GM12874 (cell line): Measurements from ENCODE around the gene FIGNL2.

Source experiments
- CTCF ChIP-seq: IDR thresholded peaks from 2 replicates; pipeline ENCODE4 v1.5.1; 2011; ENCODE audit warnings: low read depth, mild to moderate bottlenecking, control low read depth, low read length, moderate library complexity; ENCODE audit not compliant: insufficient read depth

The FIGNL2 gene

GRCh38 chr12:51814311-51815088 is 34.0 kb downstream of the FIGNL2 start:
- TF ChIP-seq CTCF, result peak; percentile 50

- no peak for TF ChIP-seq CTCF
Observed at GRCh38 chr12:51813931-51814310, 34.6 kb downstream of the FIGNL2 start.

GRCh38 chr12:51812871-51813270 is 35.6 kb downstream of the FIGNL2 start:
- no peak for TF ChIP-seq CTCF

DNA sequence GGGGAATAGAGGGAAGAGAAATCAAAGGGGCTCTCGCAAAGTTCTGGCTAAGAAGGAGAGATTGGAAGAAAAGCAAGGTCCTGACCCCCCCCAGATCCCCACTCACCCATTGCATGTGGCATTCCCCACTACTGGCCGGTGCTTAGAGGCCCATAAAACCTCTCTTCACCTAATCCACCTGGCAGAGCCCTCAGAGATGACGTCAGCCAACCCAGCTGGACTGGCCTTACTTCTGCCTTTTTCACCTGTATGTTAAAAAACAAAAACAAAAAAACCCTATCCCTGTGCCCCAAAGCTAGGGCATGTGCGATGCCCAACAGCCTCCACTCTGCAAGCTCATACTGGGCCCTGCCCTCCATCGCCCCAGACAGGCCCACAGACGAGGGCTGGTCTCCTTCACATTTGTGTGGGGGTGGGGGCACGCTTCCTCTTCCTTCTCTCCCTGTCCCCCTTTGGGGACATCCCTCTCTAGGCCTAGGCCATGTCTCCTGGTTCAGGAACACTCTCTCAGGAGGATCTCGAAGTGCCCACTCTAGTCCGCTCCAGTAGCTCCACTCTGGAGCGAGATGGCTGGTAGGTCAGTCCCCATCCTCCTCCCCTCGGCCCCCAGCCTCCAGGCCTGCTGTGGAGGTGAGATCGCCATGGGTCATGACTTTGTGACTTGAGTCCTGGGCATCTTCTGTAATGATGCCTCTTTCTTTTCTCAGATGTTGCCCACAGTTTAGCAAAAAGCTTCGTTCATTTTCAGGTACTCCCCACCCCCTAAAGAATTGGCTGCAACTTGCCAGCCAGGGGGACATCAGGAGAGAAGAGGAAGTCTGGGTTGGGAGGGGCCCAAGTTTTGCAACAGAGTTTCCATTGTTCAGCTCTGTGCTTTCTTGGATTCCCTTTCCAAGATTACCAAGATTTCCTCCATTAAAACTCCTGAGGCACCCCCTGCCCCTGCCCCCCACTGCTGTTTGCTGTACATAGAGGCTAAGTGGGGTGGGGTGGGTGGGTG is 37.0 kb downstream of the FIGNL2 start:
- TF ChIP-seq CTCF, result no peak

GRCh38 chr12:51809193-51809592 is 39.3 kb downstream of the FIGNL2 start:
- no peak for TF ChIP-seq CTCF

GRCh38 chr12:51806896-51807295 is 41.6 kb downstream of the FIGNL2 start:
- TF ChIP-seq CTCF, result no peak

GRCh38 chr12:51801027-51801426 is 47.5 kb downstream of the FIGNL2 start:
- no peak for TF ChIP-seq CTCF
